KG1 (cell line): ENCODE measurements around the gene CACNA1D.
"Not testable (repeated sequence)": the region's sequence is repeated elsewhere in the genome, so short reads cannot be mapped to it uniquely, and the experiment has no call there.

Experiments
- DNase-seq: peaks from one replicate; lab custom pipeline; 2025; lab: John Stamatoyannopoulos, UW

Gene CACNA1D

GRCh38 chr3:53657651-53658050 is 163.2 kb downstream of the CACNA1D start:
- no peak for DNase-seq

GRCh38 chr3:53658613-53659193 is 164.3 kb downstream of the CACNA1D start:
- no peak for DNase-seq

- no peak for DNase-seq
Observed at GRCh38 chr3:53659996-53660395, 165.6 kb downstream of the CACNA1D start.

- no peak for DNase-seq
Observed at GRCh38 chr3:53661480-53661879, 167.1 kb downstream of the CACNA1D start.

GRCh38 chr3:53664812-53665211 is 170.4 kb downstream of the CACNA1D start:
- not testable (repeated sequence) for DNase-seq

- DNase-seq = no peak
Observed at GRCh38 chr3:53665608-53666425, 171.4 kb downstream of the CACNA1D start.

GRCh38 chr3:53668872-53669271 is 174.5 kb downstream of the CACNA1D start:
- no peak for DNase-seq

GRCh38 chr3:53670721-53671120 is 176.3 kb downstream of the CACNA1D start:
- no peak for DNase-seq

- no peak for DNase-seq
Observed at GRCh38 chr3:53671192-53671960, 177.0 kb downstream of the CACNA1D start.

GRCh38 chr3:53671961-53672299 is 177.5 kb downstream of the CACNA1D start:
- no peak for DNase-seq

GRCh38 chr3:53672981-53673380 is 178.6 kb downstream of the CACNA1D start:
- DNase-seq = no peak

GRCh38 chr3:53673722-53674350 is 179.4 kb downstream of the CACNA1D start:
- DNase-seq = no peak

- DNase-seq = no peak
Observed at GRCh38 chr3:53674582-53674981, 180.2 kb downstream of the CACNA1D start.

- DNase-seq = no peak
Observed at GRCh38 chr3:53675022-53675697, 180.7 kb downstream of the CACNA1D start.

GRCh38 chr3:53675942-53676341 is 181.5 kb downstream of the CACNA1D start:
- no peak for DNase-seq

GRCh38 chr3:53677413-53677812 is 183.0 kb downstream of the CACNA1D start:
- no peak for DNase-seq

- DNase-seq = no peak
Observed at GRCh38 chr3:53680028-53680427, 185.6 kb downstream of the CACNA1D start.

- no peak for DNase-seq
Observed at GRCh38 chr3:53682807-53683206, 188.4 kb downstream of the CACNA1D start.

- DNase-seq = no peak
Observed at GRCh38 chr3:53688066-53688465, 193.7 kb downstream of the CACNA1D start.

GRCh38 chr3:53688989-53689388 is 194.6 kb downstream of the CACNA1D start:
- DNase-seq = no peak

- no peak for DNase-seq
Observed at GRCh38 chr3:53689681-53690080, 195.3 kb downstream of the CACNA1D start.

- DNase-seq = no peak
Observed at GRCh38 chr3:53690521-53690920, 196.1 kb downstream of the CACNA1D start.
